Activated naive CD4-positive, alpha-beta T cell treated with anti-CD3 and anti-CD28 coated beads, Interleukin-2, amount 10 ng/mL, durations not matched to agents 7 days and 5 days (primary cell): ENCODE data around the gene IPPK.

Source experiments
- CTCF ChIA-PET: fragments of 350-600 bp; sonication (Branson Sonifier 250); formaldehyde crosslinking; loops from one replicate; lab custom pipeline; 2021; ENCODE audit warnings: antibody characterized with exemption; lab: Charles Lee
- DNase-seq: peaks from one replicate; pipeline ENCODE4 v3.0.0-alpha.2; 2020
- H3K27ac Mint-ChIP-seq: one replicate; pipeline ENCODE4 v1.8.0; 2021; ENCODE audit warnings: mild to moderate bottlenecking, moderate library complexity, mixed read lengths
- H3K27me3 Mint-ChIP-seq: one replicate; pipeline ENCODE4 v1.8.0; 2021; ENCODE audit warnings: mild to moderate bottlenecking, mixed read lengths
- H3K36me3 Mint-ChIP-seq: one replicate; pipeline ENCODE4 v1.8.0; 2021; ENCODE audit warnings: mixed read lengths
- H3K4me1 Mint-ChIP-seq: one replicate; pipeline ENCODE4 v1.8.0; 2021; ENCODE audit warnings: mixed read lengths
- H3K4me3 Mint-ChIP-seq: one replicate; pipeline ENCODE4 v1.8.0; 2021; ENCODE audit warnings: mild to moderate bottlenecking, moderate library complexity, mixed read lengths
- H3K9me3 Mint-ChIP-seq: one replicate; pipeline ENCODE4 v1.8.0; 2021; ENCODE audit warnings: mixed read lengths

Gene IPPK

DNA sequence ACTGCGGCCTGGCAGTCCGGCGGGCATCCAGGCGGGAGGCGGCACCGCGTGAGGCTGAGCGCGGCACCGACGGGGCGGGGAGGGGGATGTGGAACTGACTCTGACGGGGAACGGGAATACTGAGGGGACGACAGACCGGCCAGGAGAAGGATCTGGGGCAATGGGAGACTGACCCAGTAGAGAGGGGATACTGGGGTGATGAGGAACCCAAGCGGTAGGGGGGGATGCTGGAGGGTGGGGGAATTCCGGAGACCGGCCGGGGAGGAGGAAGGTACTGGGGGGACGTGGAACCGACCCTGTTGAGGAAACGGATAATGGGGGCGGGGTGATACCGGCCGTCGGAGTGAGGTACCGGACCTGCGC is 423 bp downstream of the IPPK start:
- peaks cover 53% of the 10 kb centered on the region for H3K4me1 Mint-ChIP-seq
- peaks cover 24% of the 10 kb centered on the region for H3K36me3 Mint-ChIP-seq
- peak overlapping the region; percentile 79 for H3K27ac Mint-ChIP-seq
- H3K9me3 Mint-ChIP-seq: no peaks in the 10 kb centered on the region
- peak; percentile 52 for DNase-seq
- H3K27me3 Mint-ChIP-seq: no peaks in the 10 kb centered on the region
- CTCF ChIA-PET: no interaction called here
- peak overlapping the region; percentile 94 for H3K4me3 Mint-ChIP-seq

DNA sequence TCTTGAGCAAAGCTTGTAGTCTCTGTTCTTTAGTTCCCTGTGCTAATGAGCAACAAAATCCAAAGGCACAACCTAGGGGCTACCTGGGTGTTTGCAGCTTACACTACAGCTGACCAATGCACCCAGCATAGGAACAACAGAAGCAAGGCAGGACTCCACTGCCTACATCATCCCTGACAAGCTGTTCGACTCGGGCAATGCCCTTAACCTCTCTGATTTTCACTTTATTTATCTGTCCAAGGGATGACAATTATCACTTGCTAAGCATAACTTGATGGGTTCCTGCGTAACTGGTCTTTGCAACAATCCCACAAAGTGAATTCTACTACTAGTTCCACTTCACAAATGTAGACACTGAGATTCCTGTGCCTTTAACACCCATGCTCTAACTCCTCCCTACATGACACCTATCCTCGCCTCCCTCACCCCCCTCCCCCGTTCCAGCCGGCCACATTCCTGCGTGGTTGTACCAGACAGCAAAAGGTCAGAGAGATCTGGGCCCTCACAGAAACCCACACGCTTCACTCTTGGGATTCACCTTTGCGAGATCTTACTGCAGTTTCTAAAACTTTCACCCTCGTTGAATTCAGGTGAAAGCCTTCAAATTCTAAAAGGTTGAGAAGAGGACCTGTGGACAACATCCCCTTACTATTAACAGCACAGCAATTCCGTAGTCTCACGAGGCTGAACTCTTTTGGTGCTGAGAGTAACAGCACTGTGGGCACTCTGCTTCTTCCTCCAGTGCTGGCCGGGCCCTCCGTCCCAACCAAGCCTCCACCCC is 995 bp downstream of the IPPK start:
- H3K27ac Mint-ChIP-seq: peak overlapping the region; percentile 79
- H3K9me3 Mint-ChIP-seq: no peaks in the 10 kb centered on the region
- H3K4me1 Mint-ChIP-seq: peaks cover 53% of the 10 kb centered on the region
- peak; percentile 61 for DNase-seq
- peaks cover 24% of the 10 kb centered on the region for H3K36me3 Mint-ChIP-seq
- peak overlapping the region; percentile 94 for H3K4me3 Mint-ChIP-seq
- CTCF ChIA-PET: no interaction called here
- H3K27me3 Mint-ChIP-seq: no peaks in the 10 kb centered on the region

DNA sequence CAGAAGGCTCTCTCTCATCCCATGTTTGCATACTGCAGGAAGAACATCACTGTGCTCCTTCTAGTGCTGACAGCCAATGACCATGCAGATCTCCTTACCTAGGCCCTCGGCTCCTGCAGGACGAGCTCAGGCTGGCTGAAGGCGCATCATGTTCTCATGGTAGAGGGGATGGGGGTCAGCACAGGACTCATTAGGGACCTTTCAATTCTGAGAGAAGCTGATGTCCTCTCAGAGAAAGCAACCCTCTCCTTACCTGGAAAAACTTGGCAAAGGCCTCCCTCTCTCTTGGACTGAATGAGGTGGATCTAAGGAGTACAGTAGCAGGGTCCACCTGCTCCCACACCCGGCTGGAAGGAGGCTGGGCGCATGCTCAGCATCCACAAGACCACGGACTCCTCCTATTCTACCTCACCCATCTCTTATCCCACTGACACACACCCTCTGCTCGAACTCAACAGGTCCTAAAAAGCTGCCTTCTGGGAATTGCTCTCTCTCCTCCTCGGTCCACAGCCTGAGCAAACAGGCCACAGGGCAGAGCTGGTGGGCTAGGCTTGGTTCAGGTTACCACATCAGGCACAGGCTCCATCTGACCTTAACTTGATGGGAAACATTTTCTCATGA is 2.9 kb downstream of the IPPK start:
- Mint-ChIP-seq H3K27me3 (no peaks in the 10 kb centered on the region), H3K4me1 (peaks cover 54% of the 10 kb centered on the region), H3K9me3 (no peaks in the 10 kb centered on the region), H3K27ac (no peak overlapping the region), H3K4me3 (no peak overlapping the region), H3K36me3 (peaks cover 19% of the 10 kb centered on the region)
- no peak for DNase-seq
- CTCF ChIA-PET: no interaction called here

DNA sequence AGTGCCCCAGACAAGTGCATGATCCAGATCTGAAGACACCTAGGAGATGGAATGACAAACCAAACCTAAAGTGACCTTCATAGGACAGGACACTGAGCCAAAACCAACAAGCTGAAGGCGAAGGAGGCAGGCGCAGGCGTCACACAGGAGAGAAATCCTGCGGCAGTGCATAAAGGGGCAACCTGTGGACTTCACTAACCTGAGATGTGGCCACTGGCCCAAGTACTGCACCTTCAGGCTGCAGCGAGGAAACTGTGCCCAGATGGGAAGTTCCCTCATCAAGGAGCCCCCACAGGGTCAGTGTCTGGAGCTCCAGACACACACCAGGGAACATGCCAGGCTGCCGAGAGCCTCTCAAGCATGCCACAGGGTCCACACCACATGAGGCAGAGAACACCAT is 3.7 kb downstream of the IPPK start:
- no peaks in the 10 kb centered on the region for H3K9me3 Mint-ChIP-seq

DNA sequence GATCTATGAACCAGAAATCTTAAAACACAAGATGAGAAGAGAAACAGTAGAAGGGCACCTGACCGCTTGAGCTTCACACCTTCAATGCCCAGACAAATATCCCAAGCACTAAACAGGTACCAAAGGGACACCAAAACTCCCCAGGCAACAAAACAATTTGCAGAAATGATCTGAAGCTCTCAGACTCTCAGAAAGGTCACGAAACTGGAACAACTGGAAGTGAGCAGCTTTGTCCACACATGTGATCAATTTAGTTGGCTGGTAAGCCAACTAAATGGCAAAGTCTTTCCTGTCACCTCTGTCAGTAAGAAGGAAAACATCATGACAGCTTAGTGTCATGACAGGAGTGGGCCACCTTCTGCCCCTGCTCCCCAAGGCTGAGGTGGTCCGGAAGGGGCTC is 4.1 kb downstream of the IPPK start:
- H3K9me3 Mint-ChIP-seq: no peaks in the 10 kb centered on the region
- peaks cover 50% of the 10 kb centered on the region for H3K4me1 Mint-ChIP-seq
- peak overlapping the region; percentile 34 for H3K27ac Mint-ChIP-seq
- no peak for DNase-seq
- CTCF ChIA-PET: no interaction called here
- no peaks in the 10 kb centered on the region for H3K27me3 Mint-ChIP-seq
- H3K36me3 Mint-ChIP-seq: peaks cover 19% of the 10 kb centered on the region
- H3K4me3 Mint-ChIP-seq: no peak overlapping the region

More for the DNA sequence above, 3.7 kb downstream of the IPPK start:
- H3K4me1 Mint-ChIP-seq: peaks cover 52% of the 10 kb centered on the region
- no peak overlapping the region for H3K4me3 Mint-ChIP-seq
- no peaks in the 10 kb centered on the region for H3K27me3 Mint-ChIP-seq
- CTCF ChIA-PET: no interaction called here
- peaks cover 19% of the 10 kb centered on the region for H3K36me3 Mint-ChIP-seq
- H3K27ac Mint-ChIP-seq: peak overlapping the region; percentile 34
- no peak for DNase-seq

DNA sequence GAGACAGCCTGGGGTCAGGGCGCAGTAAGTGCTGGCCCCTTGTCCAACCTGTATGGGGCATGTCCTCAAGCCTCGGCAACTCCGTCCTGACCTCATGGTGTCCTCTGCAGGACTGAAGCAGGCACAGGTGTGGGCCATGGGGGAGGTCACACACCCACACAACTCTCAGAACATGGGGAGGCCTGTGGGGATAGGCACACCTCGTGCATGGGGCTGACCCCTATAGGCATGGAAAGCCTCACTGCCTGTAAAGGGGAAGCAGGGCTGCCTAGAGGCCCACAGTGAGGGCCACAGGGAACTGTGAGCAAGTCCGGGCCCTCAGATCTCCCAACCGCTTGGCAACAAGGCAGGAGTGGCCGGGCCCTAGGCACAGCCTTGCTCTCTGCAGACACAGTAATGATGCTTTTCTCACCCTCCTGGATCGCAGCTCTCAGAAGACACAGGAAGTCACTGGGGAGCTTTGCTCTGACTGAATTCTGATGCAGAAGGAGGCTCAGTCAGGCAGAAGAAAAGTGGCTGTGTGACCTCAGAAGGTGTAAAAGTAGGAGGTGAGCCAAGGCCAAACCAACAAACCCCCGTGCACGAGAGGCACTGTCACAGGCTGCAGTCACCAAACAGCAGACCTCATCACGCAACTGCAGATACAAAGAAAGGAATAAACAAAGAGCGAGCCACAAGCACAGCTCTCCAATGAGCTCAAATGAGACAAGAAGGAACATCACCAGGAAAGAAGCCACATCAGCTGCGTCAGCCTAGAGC is 5.4 kb downstream of the IPPK start:
- H3K4me1 Mint-ChIP-seq: peaks cover 45% of the 10 kb centered on the region

DNA sequence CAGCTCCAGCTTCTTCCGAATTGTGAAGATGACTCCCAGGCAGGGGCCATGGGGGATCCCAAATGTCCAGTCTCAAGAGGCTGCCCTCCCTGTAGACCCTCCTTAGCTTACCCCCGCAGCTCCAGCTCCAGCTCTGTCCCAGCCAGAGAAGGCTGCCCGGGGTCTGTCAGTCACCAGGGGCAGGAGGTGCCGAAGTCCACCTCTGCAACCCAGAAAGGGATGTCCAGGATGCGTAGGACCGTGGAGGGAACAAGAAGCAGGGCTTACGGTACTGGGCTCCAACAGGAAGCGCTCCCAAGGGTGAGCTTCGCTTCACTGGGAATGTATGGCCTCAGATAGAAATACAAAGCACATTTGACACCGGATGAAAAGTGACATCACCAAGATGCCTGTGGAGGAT is 6.0 kb downstream of the IPPK start:
- DNase-seq: no peak
- Mint-ChIP-seq H3K27me3 (no peaks in the 10 kb centered on the region), H3K4me1 (peaks cover 42% of the 10 kb centered on the region), H3K36me3 (peaks cover 19% of the 10 kb centered on the region), H3K27ac (no peak overlapping the region), H3K9me3 (no peaks in the 10 kb centered on the region), H3K4me3 (no peak overlapping the region)
- CTCF ChIA-PET: no interaction called here

More for the DNA sequence above, 5.4 kb downstream of the IPPK start:
- no peaks in the 10 kb centered on the region for H3K27me3 Mint-ChIP-seq
- H3K36me3 Mint-ChIP-seq: peaks cover 19% of the 10 kb centered on the region
- H3K4me3 Mint-ChIP-seq: no peak overlapping the region
- DNase-seq: peak; percentile 37
- CTCF ChIA-PET: interaction anchor here (0.7 kb wide), 1 partner anchor 126 kb away, joined by 4 read pairs; no protein-coding TSS in a partner anchor
- peak overlapping the region; percentile 76 for H3K27ac Mint-ChIP-seq
- no peaks in the 10 kb centered on the region for H3K9me3 Mint-ChIP-seq

DNA sequence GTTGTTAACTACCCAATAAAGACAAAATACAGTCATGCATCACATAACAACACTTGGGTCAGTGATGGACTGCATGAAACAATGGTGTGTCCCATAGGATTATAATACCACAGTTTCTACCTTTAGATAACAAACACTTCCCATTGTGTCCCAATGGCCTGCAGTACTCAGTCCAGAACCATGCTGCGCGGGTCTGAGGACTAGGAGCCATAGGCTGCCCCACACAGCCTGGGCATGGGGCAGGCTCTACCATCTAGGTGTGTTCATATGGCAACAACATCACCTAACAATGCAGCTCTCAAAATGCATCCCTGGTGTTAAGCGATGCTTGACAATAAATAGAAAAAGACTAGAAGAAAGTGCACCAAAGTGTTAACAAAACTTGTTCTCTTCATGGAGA is 6.8 kb downstream of the IPPK start:
- Mint-ChIP-seq H3K27ac (no peak overlapping the region), H3K9me3 (no peaks in the 10 kb centered on the region), H3K36me3 (peaks cover 17% of the 10 kb centered on the region), H3K4me3 (no peak overlapping the region), H3K27me3 (no peaks in the 10 kb centered on the region), H3K4me1 (peaks cover 34% of the 10 kb centered on the region)
- CTCF ChIA-PET: no interaction called here
- DNase-seq: no peak

DNA sequence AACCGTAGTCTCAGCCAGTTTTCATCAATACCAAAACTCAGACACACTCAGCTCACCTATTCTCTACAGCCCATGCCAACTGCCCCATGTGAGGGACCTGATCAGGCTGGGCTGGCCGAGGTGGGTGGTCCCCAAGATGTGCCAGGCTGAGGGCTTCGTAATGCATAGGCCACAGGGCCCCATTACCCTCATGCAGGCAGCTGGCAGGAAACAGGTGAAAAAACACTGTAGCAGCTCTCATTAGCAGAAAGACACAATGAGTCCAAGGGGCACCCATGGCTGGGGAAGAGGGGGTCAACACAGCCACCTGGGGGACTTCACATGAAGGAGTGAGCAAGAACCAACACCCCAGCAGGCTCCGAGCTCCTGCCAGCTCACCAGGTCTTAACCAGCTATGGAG is 8.2 kb downstream of the IPPK start:
- H3K36me3 Mint-ChIP-seq: peaks cover 18% of the 10 kb centered on the region
- H3K4me3 Mint-ChIP-seq: no peak overlapping the region
- H3K4me1 Mint-ChIP-seq: peaks cover 22% of the 10 kb centered on the region
- H3K27ac Mint-ChIP-seq: no peak overlapping the region
- CTCF ChIA-PET: no interaction called here
- DNase-seq: no peak
- H3K27me3 Mint-ChIP-seq: no peaks in the 10 kb centered on the region
- no peaks in the 10 kb centered on the region for H3K9me3 Mint-ChIP-seq

DNA sequence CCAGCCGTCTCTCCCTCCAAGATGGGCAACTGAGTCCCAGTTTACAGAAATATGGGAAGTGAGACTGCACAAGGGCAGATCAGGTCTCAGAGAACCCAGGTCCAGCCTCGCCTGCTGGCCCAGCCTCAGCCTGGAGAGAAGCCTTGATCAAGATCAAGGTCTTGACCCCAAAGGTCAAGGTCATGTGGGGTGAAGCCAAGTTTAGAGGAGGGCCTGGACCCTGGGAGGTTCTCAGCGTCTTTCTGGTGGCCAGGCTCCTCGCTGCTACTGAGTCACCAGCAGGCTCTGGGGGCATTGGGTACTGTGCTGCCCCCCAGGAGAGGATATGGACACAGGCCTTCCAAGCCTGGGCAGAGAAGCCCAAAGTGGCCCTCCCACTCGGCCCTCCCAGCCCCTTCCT is 8.8 kb downstream of the IPPK start:
- DNase-seq: no peak
- Mint-ChIP-seq H3K9me3 (no peaks in the 10 kb centered on the region), H3K27me3 (no peaks in the 10 kb centered on the region), H3K27ac (no peak overlapping the region), H3K4me3 (no peak overlapping the region), H3K4me1 (peaks cover 19% of the 10 kb centered on the region), H3K36me3 (peaks cover 20% of the 10 kb centered on the region)
- CTCF ChIA-PET: no interaction called here

DNA sequence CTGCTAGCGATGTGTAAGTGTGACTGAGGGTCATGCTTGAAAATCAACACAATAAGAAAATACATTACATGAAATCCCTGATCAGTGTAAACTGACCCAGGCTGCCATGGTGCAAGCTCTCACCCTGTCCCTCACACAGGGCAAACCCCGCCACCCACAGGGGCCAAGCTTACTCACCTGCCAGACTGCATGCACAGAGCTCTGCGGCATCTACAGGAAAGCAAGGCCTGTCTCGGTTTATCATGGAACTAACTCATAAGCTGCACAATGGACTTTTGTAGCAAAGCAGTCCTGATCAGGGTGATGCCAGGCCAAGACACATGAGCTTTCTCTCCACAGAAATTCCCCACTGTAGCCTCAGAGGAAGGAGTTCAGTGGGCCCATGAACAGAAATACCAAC is 9.7 kb downstream of the IPPK start:
- no peaks in the 10 kb centered on the region for H3K27me3 Mint-ChIP-seq
- peaks cover 25% of the 10 kb centered on the region for H3K36me3 Mint-ChIP-seq
- H3K4me3 Mint-ChIP-seq: no peak overlapping the region
- DNase-seq: no peak
- no peak overlapping the region for H3K27ac Mint-ChIP-seq
- CTCF ChIA-PET: interaction anchor here (0.8 kb wide), 1 partner anchor 26 kb away, joined by 3 read pairs; no protein-coding TSS in a partner anchor
- H3K4me1 Mint-ChIP-seq: peaks cover 14% of the 10 kb centered on the region
- no peaks in the 10 kb centered on the region for H3K9me3 Mint-ChIP-seq

DNA sequence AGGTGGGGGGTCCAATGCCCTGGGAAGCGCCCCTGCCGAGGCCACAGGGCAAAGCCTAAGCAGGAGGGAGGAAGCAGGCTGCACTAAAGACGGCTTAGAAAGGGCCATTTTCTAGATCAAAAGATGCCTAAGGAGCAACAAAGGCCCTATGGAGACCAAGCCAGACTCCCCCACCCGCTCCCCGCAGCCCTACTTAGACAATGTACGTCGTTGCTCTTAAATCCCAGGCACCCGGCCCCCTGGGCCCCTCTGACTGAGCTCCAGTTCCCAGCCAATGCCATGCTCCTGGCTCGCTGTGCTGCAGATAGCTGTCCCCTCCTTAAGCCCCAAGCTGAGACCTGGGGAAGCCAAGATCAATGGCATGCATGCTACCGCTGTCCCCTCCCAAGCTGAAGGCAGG is 10.3 kb downstream of the IPPK start:
- DNase-seq: no peak
- Mint-ChIP-seq H3K4me1 (peaks cover 8% of the 10 kb centered on the region), H3K27me3 (no peaks in the 10 kb centered on the region), H3K36me3 (peaks cover 20% of the 10 kb centered on the region), H3K27ac (no peak overlapping the region), H3K9me3 (no peaks in the 10 kb centered on the region), H3K4me3 (no peak overlapping the region)
- CTCF ChIA-PET: no interaction called here

DNA sequence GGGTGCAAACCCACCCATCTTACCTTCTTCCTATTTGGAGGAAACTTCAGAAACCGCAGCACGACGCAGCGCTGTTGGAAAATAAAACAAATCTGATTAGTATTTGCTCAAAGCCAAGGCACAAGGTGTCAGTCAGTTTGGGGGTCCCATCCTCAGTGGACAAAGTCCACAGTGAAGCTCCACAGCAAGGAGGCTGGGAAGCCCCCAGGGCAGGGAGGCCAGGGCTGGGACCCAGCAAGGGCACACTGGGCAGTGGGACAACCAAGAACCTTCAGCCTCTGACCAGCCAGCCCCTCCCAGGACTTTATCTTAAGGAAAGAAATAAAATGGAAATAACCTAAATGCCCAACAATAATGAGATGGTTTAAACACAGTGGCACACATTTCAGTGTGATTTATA is 11.3 kb downstream of the IPPK start:
- peaks cover 20% of the 10 kb centered on the region for H3K36me3 Mint-ChIP-seq

DNA sequence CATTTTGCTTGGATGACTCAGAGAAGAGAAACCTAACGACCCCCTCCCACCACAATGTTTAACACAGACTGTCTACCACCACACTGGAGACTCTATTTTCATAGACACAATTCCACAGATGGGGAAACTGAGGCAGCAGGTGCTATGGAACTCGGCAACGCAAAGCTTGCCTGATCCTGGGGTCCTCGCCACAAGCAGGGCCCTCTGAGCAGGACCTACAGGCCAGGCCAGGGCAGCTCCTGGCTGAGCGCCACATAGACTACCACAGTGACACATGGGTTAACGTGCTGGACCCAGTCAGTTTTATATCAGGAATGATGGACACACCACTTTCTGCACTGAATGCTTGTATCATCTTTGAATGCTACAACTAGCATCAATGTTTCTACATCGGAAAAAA is 11.8 kb downstream of the IPPK start:
- H3K27me3 Mint-ChIP-seq: no peaks in the 10 kb centered on the region
- H3K36me3 Mint-ChIP-seq: peaks cover 20% of the 10 kb centered on the region
- H3K9me3 Mint-ChIP-seq: no peaks in the 10 kb centered on the region
- DNase-seq: no peak
- CTCF ChIA-PET: no interaction called here
- H3K4me1 Mint-ChIP-seq: peaks cover 3% of the 10 kb centered on the region
- no peak overlapping the region for H3K4me3 Mint-ChIP-seq
- no peak overlapping the region for H3K27ac Mint-ChIP-seq

More for the DNA sequence above, 11.3 kb downstream of the IPPK start:
- no peak for DNase-seq
- H3K9me3 Mint-ChIP-seq: no peaks in the 10 kb centered on the region
- CTCF ChIA-PET: no interaction called here
- peaks cover 6% of the 10 kb centered on the region for H3K4me1 Mint-ChIP-seq
- no peaks in the 10 kb centered on the region for H3K27me3 Mint-ChIP-seq
- H3K27ac Mint-ChIP-seq: no peak overlapping the region
- no peak overlapping the region for H3K4me3 Mint-ChIP-seq
